OCI-LY7 (cell line): ENCODE data around the gene OAT. TPM values are rescaled to one million over a fixed set of nuclear protein-coding genes. Genes with fewer than 3 reads are reported as not detected.

Source experiments
- BruUV-seq: library from RNA; stranded (reverse); fragments of 400-500 nt; replicated peaks from 2 replicates; lab custom pipeline; 2021; lab: Mats Ljungman, UMichigan
- CTCF ChIA-PET: fragments of 300-600 bp; sonication (Branson Sonifier 250); formaldehyde crosslinking; loops from one replicate; lab custom pipeline; 2022; ENCODE audit warnings: antibody characterized with exemption; ENCODE audit not compliant: unreplicated experiment; lab: Charles Lee
- POLR2A ChIA-PET: fragments of 300-600 bp; sonication (Branson Sonifier 250); formaldehyde crosslinking; loops from one replicate; lab custom pipeline; 2022; ENCODE audit warnings: antibody characterized with exemption; lab: Charles Lee
- DNase-seq: peaks from one replicate; pipeline ENCODE4 v3.0.0-alpha.2; 2015; ENCODE audit warnings: low spot score
- H2AFZ ChIP-seq: fragments of 200-600 bp; sonication (generic), shearing (Covaris generic); 2 replicates; pipeline ENCODE4 v1.6.1; 2014; ENCODE audit warnings: mild to moderate bottlenecking, antibody characterized with exemption, low read length, moderate library complexity
- H3K27ac ChIP-seq: fragments of 200-600 bp; sonication (generic); 2 replicates; pipeline ENCODE4 v1.5.1; 2014; ENCODE audit warnings: mixed run types, low read depth, mild to moderate bottlenecking, moderate library complexity, low read length, inconsistent platforms; ENCODE audit not compliant: poor library complexity, severe bottlenecking
- H3K36me3 ChIP-seq: fragments of 200-600 bp; sonication (generic); 2 replicates; pipeline ENCODE4 v1.6.1; 2014; ENCODE audit warnings: mild to moderate bottlenecking, antibody characterized with exemption, low read length, moderate library complexity, mixed read lengths; ENCODE audit not compliant: insufficient read depth
- H3K4me1 ChIP-seq: fragments of 200-600 bp; sonication (generic); 2 replicates; pipeline ENCODE4 v1.5.1; 2014; ENCODE audit warnings: mild to moderate bottlenecking, low read length; ENCODE audit not compliant: insufficient read depth, poor library complexity, severe bottlenecking
- H3K4me2 ChIP-seq: fragments of 200-600 bp; sonication (generic); 2 replicates; pipeline ENCODE4 v1.6.1; 2014; ENCODE audit warnings: mild to moderate bottlenecking, low read length
- H3K4me3 ChIP-seq: fragments of 200-600 bp; sonication (generic); 2 replicates; pipeline ENCODE4 v1.5.1; 2014; ENCODE audit warnings: mild to moderate bottlenecking, low read depth, low read length; ENCODE audit not compliant: poor library complexity, severe bottlenecking
- H3K79me2 ChIP-seq: fragments of 200-600 bp; sonication (generic); 2 replicates; pipeline ENCODE4 v1.6.1; 2016; ENCODE audit warnings: low read depth, mild to moderate bottlenecking, low read length, moderate library complexity, mixed read lengths; ENCODE audit not compliant: insufficient read depth
- H3K9me2 ChIP-seq: fragments of 200-600 bp; sonication (generic); 2 replicates; pipeline ENCODE4 v1.6.1; 2016; ENCODE audit warnings: mild to moderate bottlenecking, low read length, mixed read lengths; ENCODE audit not compliant: insufficient read depth
- H3K9me3 ChIP-seq: fragments of 200-600 bp; sonication (generic); 2 replicates; pipeline ENCODE4 v1.6.1; 2014; ENCODE audit warnings: mild to moderate bottlenecking, mixed run types, low read length, mixed read lengths
- H4K20me1 ChIP-seq: fragments of 200-600 bp; sonication (generic); 2 replicates; pipeline ENCODE4 v1.6.1; 2014; ENCODE audit warnings: mild to moderate bottlenecking, antibody characterized with exemption, low read length, moderate library complexity, mixed read lengths; ENCODE audit not compliant: insufficient read depth
- CTCF ChIP-seq: fragments of 200-600 bp; sonication (generic); conservative IDR thresholded peaks from 2 replicates; pipeline ENCODE4 v1.5.1; 2014; ENCODE audit warnings: mild to moderate bottlenecking, antibody characterized with exemption, low read length, moderate library complexity, mixed read lengths
- EZH2phosphoT487 ChIP-seq: fragments of 200-600 bp; sonication (generic); IDR thresholded peaks from 2 replicates; pipeline ENCODE4 v1.6.1; 2018; ENCODE audit warnings: low read depth, borderline replicate concordance, mild to moderate bottlenecking, mixed run types, antibody characterized with exemption, low read length, moderate library complexity, mixed read lengths
- intact Hi-C: fragments of 100-400 bp; cut with micrococcal nuclease; formaldehyde crosslinking; loops from one replicate; pipeline ENCODE4 v1.10.0; 2022; ENCODE audit not compliant: unreplicated experiment
- total RNA-seq, 2 experiments: library from RNA; depleted of rRNA in 1 of 2; stranded (reverse); fragments of >200 nt in 1 of 2; shearing (Covaris generic) in 1 of 2; gene quantifications; 2 replicates each; pipeline ENCODE4 v1.2.3, GENCODE V29; 2014 to 2022

OAT gene
- total RNA-seq, 2 experiments from 2014 or later, result 13.5 to 27.1 TPM

DNA sequence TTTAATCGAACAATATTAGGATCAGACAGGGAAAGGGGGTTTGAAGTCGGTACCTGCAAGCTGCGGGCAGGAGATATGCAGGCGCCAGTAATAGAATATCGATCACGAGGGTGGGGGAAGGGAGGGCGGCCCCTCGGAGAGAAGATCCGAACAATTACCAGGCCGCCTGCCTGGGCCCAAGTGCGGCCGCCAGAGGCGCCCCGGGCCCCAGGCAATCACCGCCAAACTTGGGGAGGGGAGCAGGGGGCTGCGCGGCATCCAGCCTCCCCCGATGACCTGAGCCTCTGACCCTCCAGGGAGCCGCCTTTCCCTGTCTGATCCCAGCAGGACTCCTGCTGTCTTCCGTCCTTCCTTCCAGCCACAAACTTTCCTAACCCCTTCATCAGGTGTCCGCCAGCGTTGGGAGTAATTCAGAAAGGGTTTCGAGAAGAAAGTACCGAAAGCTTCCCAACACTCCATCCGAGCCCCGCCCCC is 30.0 kb upstream of the OAT start:
- Histone ChIP-seq H3K9me3 (no peaks in the 10 kb centered on the region), H2AFZ (no peak overlapping the region), H3K9me2 (no peaks in the 10 kb centered on the region), H3K27ac (no peak overlapping the region), H3K4me1 (no peaks in the 10 kb centered on the region), H4K20me1 (no peaks in the 10 kb centered on the region), H3K4me2 (no peak overlapping the region), H3K36me3 (no peaks in the 10 kb centered on the region), H3K79me2 (no peaks in the 10 kb centered on the region), H3K4me3 (no peak overlapping the region)
- TF ChIP-seq EZH2phosphoT487 (no peak), CTCF (no peak)
- intact Hi-C loops, result no loop called here
- CTCF ChIA-PET, result no interaction called here
- no peak for DNase-seq
- BruUV-seq, result no TSS peak
- POLR2A ChIA-PET, result no interaction called here

DNA sequence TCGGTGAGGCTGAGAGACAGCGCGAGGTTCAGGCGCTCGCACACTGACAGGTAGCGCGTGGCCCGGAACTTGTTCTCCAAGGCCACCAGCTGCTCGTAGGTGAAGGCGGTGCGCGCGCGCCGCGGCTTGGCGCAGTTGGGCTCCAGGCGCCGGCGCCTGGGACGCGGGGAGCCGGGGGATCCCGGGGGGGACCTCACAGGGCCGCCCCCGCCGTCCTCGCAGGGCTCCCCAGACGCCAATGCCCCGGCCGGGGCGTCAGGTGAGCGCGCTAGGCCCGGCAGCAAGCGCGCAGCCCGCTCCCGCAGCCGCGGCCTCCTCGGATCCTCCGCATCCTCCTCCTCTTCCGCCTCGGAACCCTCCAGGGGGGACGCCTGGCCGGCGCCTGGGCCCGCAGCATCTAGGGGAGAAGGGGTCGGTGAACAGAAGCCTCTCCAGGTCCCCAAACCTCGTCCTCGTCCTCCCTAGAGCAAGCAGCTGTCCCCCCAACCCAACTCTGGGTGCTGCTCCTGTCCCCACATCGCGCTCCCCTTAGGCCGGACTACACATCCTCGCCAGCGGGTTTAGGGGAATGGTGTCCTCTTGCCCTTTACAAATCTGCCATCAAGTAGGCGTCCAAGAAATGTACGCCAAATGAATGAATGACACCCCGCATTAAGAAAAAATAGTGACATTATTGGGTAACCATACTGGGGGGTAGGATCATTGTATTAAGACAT is 29.2 kb upstream of the OAT start:
- no peaks in the 10 kb centered on the region for H3K79me2 ChIP-seq
- no peaks in the 10 kb centered on the region for H4K20me1 ChIP-seq
- CTCF ChIA-PET, result no interaction called here
- H3K27ac ChIP-seq, result no peak overlapping the region
- H2AFZ ChIP-seq, result no peak overlapping the region
- intact Hi-C loops, result no loop called here
- no peaks in the 10 kb centered on the region for H3K9me2 ChIP-seq
- POLR2A ChIA-PET, result no interaction called here
- no peaks in the 10 kb centered on the region for H3K9me3 ChIP-seq
- no peaks in the 10 kb centered on the region for H3K36me3 ChIP-seq
- H3K4me2 ChIP-seq, result no peak overlapping the region
- H3K4me1 ChIP-seq, result no peaks in the 10 kb centered on the region
- no TSS peak for BruUV-seq
- TF ChIP-seq EZH2phosphoT487, result no peak
- no peak for TF ChIP-seq CTCF
- DNase-seq, result no peak
- H3K4me3 ChIP-seq, result no peak overlapping the region
